Hepatocyte (in vitro differentiated cells): ENCODE results near the gene RPL10A. TPM values are rescaled to one million over a fixed set of nuclear protein-coding genes. Genes with fewer than 3 reads are reported as not detected.

Experiments
- DNase-seq: peaks from one replicate; pipeline ENCODE4 v3.0.0-alpha.2; 2016; ENCODE audit warnings: low spot score
- H2AFZ ChIP-seq: fragments of 200-600 bp; sonication (generic); 2 replicates; pipeline ENCODE4 v1.6.0; 2016; ENCODE audit warnings: antibody characterized with exemption, mild to moderate bottlenecking
- H3K27ac ChIP-seq: fragments of 200-600 bp; sonication (generic); 2 replicates; pipeline ENCODE4 v1.5.1; 2016; ENCODE audit warnings: mild to moderate bottlenecking
- H3K27me3 ChIP-seq: fragments of 200-600 bp; sonication (generic); 2 replicates; pipeline ENCODE4 v1.6.1; 2016
- H3K36me3 ChIP-seq: fragments of 200-600 bp; sonication (generic); replicated peaks from 2 replicates; pipeline ENCODE4 v1.5.1; 2016; ENCODE audit warnings: low read depth; ENCODE audit not compliant: insufficient read depth
- H3K4me1 ChIP-seq: fragments of 200-600 bp; sonication (generic); 2 replicates; pipeline ENCODE4 v1.5.1; 2016; ENCODE audit warnings: mild to moderate bottlenecking, moderate library complexity; ENCODE audit not compliant: insufficient read depth
- H3K4me2 ChIP-seq: fragments of 200-600 bp; sonication (generic); 2 replicates; pipeline ENCODE4 v1.6.0; 2016
- H3K4me3 ChIP-seq: fragments of 200-600 bp; sonication (generic); 2 replicates; pipeline ENCODE4 v1.5.1; 2016; ENCODE audit warnings: mild to moderate bottlenecking
- H3K79me2 ChIP-seq: fragments of 200-600 bp; sonication (generic); 2 replicates; pipeline ENCODE4 v1.6.0; 2017; ENCODE audit warnings: mild to moderate bottlenecking
- H3K9me2 ChIP-seq: fragments of 200-600 bp; sonication (generic); replicated peaks from 2 replicates; pipeline ENCODE4 v1.6.0; 2017; ENCODE audit warnings: mild to moderate bottlenecking; ENCODE audit not compliant: insufficient read depth
- H3K9me3 ChIP-seq: fragments of 200-600 bp; sonication (generic); 2 replicates; pipeline ENCODE4 v1.5.1; 2016; ENCODE audit warnings: low read depth, mild to moderate bottlenecking
- H4K20me1 ChIP-seq: fragments of 200-600 bp; sonication (generic); 2 replicates; pipeline ENCODE4 v1.6.0; 2016; ENCODE audit warnings: mild to moderate bottlenecking; ENCODE audit not compliant: insufficient read depth, poor library complexity, severe bottlenecking
- CTCF ChIP-seq: fragments of 200-600 bp; sonication (generic); IDR thresholded peaks from 2 replicates; pipeline ENCODE4 v1.5.1; 2016; ENCODE audit warnings: antibody characterized with exemption, mild to moderate bottlenecking; ENCODE audit not compliant: poor library complexity
- EZH2 ChIP-seq: fragments of 200-600 bp; sonication (generic); IDR thresholded peaks from 2 replicates; pipeline ENCODE4 v1.6.1; 2016; ENCODE audit warnings: antibody characterized with exemption, mild to moderate bottlenecking, borderline replicate concordance
- EZH2phosphoT487 ChIP-seq: fragments of 200-600 bp; sonication (generic); IDR thresholded peaks from one replicate; pipeline ENCODE4 v1.6.1; 2018; ENCODE audit warnings: antibody characterized with exemption, mild to moderate bottlenecking, low read depth, moderate library complexity; ENCODE audit not compliant: unreplicated experiment, severe bottlenecking
- WGBS: methylation state at CpG from one replicate; pipeline ENCODE4 v1.1.6; 2016; ENCODE audit warnings: low lambda C conversion rate; ENCODE audit errors: missing lambda C conversion rate; 5-methylcytosine and 5-hydroxymethylcytosine counted together
- polyA plus RNA-seq: library from polyadenylated mRNA; unstranded; fragments of >200 nt; fragmentation: Nextera tagmentation; extraction: Ambion mirVana; gene quantifications from 2 replicates; pipeline ENCODE4 v1.2.1, GENCODE V29; 2016
- total RNA-seq: library from RNA; depleted of rRNA; stranded (reverse); fragments of >200 nt; gene quantifications from 2 replicates; pipeline ENCODE4 v1.2.3, GENCODE V29; 2014

The RPL10A gene
- total and polyA plus RNA-seq, 2 experiments from 2014 or later = 308 to 1,102 TPM

GRCh38 chr6:35451354-35452182 is 16.6 kb upstream of the RPL10A start:
- H3K79me2 ChIP-seq = peaks cover 15% of the 10 kb centered on the region
- H3K27ac ChIP-seq = no peak overlapping the region
- no peak overlapping the region for H3K4me3 ChIP-seq
- H3K9me2 ChIP-seq = no peaks in the 10 kb centered on the region
- no peaks in the 10 kb centered on the region for H3K9me3 ChIP-seq
- WGBS = 29% methylated on average over 14 of the region's 20 CpGs
- peak overlapping the region; percentile 94 for H3K4me2 ChIP-seq
- H3K4me1 ChIP-seq = peaks cover 16% of the 10 kb centered on the region
- H2AFZ ChIP-seq = no peak overlapping the region
- H3K27me3 ChIP-seq = no peaks in the 10 kb centered on the region
- no peak for TF ChIP-seq EZH2
- TF ChIP-seq EZH2phosphoT487 = no peak
- no peak for TF ChIP-seq CTCF
- H3K36me3 ChIP-seq = no peaks in the 10 kb centered on the region
- H4K20me1 ChIP-seq = no peaks in the 10 kb centered on the region
- DNase-seq = no peak

GRCh38 chr6:35452183-35453090 is 15.8 kb upstream of the RPL10A start, which contains the start of gene FANCE:
Gene FANCE (plus strand): TSS chr6:35452338. CDS start chr6:35452546, 208 bp downstream.
- no peaks in the 10 kb centered on the region for H3K27me3 ChIP-seq
- no peak for TF ChIP-seq EZH2
- no peak for TF ChIP-seq EZH2phosphoT487
- no peak for TF ChIP-seq CTCF
- WGBS = 3% methylated on average over 67 of the region's 87 CpGs

GRCh38 chr6:35453236-35453635 is 15.0 kb upstream of the RPL10A start:
- TF ChIP-seq CTCF (no peak), EZH2phosphoT487 (no peak), EZH2 (no peak)
- H3K9me3 ChIP-seq = no peaks in the 10 kb centered on the region
- 49% methylated on average over 3 of the region's 3 CpGs for WGBS
- peaks cover 15% of the 10 kb centered on the region for H3K79me2 ChIP-seq
- no peak overlapping the region for H3K4me3 ChIP-seq
- H3K9me2 ChIP-seq = no peaks in the 10 kb centered on the region
- no peaks in the 10 kb centered on the region for H3K27me3 ChIP-seq
- H3K4me2 ChIP-seq = peak overlapping the region; percentile 94
- H3K27ac ChIP-seq = peak overlapping the region; percentile 79
- no peaks in the 10 kb centered on the region for H3K36me3 ChIP-seq
- no peak for DNase-seq
- peak overlapping the region; percentile 73 for H2AFZ ChIP-seq
- no peaks in the 10 kb centered on the region for H4K20me1 ChIP-seq
- H3K4me1 ChIP-seq = peaks cover 16% of the 10 kb centered on the region

More at GRCh38 chr6:35452183-35453090, 15.8 kb upstream of the RPL10A start, which contains the start of gene FANCE:
- Histone ChIP-seq H3K9me2 (no peaks in the 10 kb centered on the region), H3K27ac (peak within 1 kb of the TSS; percentile 79), H3K4me1 (peaks cover 16% of the 10 kb centered on the region), H3K4me3 (peak within 1 kb of the TSS; percentile 56), H2AFZ (peak within 1 kb of the TSS; percentile 73), H4K20me1 (no peaks in the 10 kb centered on the region), H3K4me2 (peak within 1 kb of the TSS; percentile 94), H3K79me2 (peaks cover 15% of the 10 kb centered on the region), H3K9me3 (no peaks in the 10 kb centered on the region), H3K36me3 (no peaks in the 10 kb centered on the region)
- peak; percentile 98 for DNase-seq
